OCI-M1 (cell line): ENCODE measurements around the gene IL24.
A peak's percentile ranks its signal among the peaks of the same experiment; 100 is the strongest.
"Not testable (repeated sequence)": the region's sequence is repeated elsewhere in the genome, so short reads cannot be mapped to it uniquely, and the experiment has no call there.

Experiments
- DNase-seq: peaks from one replicate; lab custom pipeline; 2025; lab: John Stamatoyannopoulos, UW

IL24 gene

GRCh38 chr1:206897175-206897574 is at the start of gene IL24:
IL24 (plus strand) TSS chr1:206897443; CDS start chr1:206897833, 390 bp downstream.
- no peak for DNase-seq

- no peak for DNase-seq
Observed at GRCh38 chr1:206847946-206848345, 49.3 kb upstream of the IL24 start.

- DNase-seq: no peak
Observed at GRCh38 chr1:206850401-206850800, 46.8 kb upstream of the IL24 start.

GRCh38 chr1:206851341-206852010 is 45.8 kb upstream of the IL24 start:
- DNase-seq: no peak

- not testable (repeated sequence) for DNase-seq
Observed at GRCh38 chr1:206852662-206853061, 44.6 kb upstream of the IL24 start.

- not testable (repeated sequence) for DNase-seq
Observed at GRCh38 chr1:206853696-206854095, 43.5 kb upstream of the IL24 start.

- no peak for DNase-seq
Observed at GRCh38 chr1:206854401-206855129, 42.7 kb upstream of the IL24 start.

GRCh38 chr1:206855859-206856258 is 41.4 kb upstream of the IL24 start:
- DNase-seq: no peak

GRCh38 chr1:206856674-206857464 is 40.4 kb upstream of the IL24 start:
- peak; percentile 33 for DNase-seq

GRCh38 chr1:206859082-206859521 is 38.1 kb upstream of the IL24 start:
- no peak for DNase-seq

GRCh38 chr1:206860165-206860564 is 37.1 kb upstream of the IL24 start:
- DNase-seq: no peak

GRCh38 chr1:206863266-206863665 is 34.0 kb upstream of the IL24 start:
- no peak for DNase-seq

- DNase-seq: peak; percentile 93
Observed at GRCh38 chr1:206864939-206865671, 32.1 kb upstream of the IL24 start, which contains the start of gene IL20. IL20 (plus strand) TSS chr1:206865623; CDS start chr1:206865853, 230 bp downstream.

- no peak for DNase-seq
Observed at GRCh38 chr1:206866062-206866461, 31.2 kb upstream of the IL24 start.

GRCh38 chr1:206867239-206867638 is 30.0 kb upstream of the IL24 start:
- no peak for DNase-seq

- no peak for DNase-seq
Observed at GRCh38 chr1:206867716-206868115, 29.5 kb upstream of the IL24 start.

GRCh38 chr1:206868264-206868663 is 29.0 kb upstream of the IL24 start:
- DNase-seq: no peak

- DNase-seq: peak; percentile 16
Observed at GRCh38 chr1:206872139-206872538, 25.1 kb upstream of the IL24 start.

GRCh38 chr1:206873603-206874188 is 23.5 kb upstream of the IL24 start:
- no peak for DNase-seq

- DNase-seq: no peak
Observed at GRCh38 chr1:206875752-206876377, 21.4 kb upstream of the IL24 start.

GRCh38 chr1:206878456-206878855 is 18.8 kb upstream of the IL24 start:
- DNase-seq: peak; percentile 64
